MM.1S (cell line): ENCODE measurements around the gene PDGFD.

Experiments
- DNase-seq: peaks from one replicate; pipeline ENCODE4 v3.0.0-alpha.2; 2015
- H2AFZ ChIP-seq: fragments of 300-600 bp; sonication (generic); 2 replicates; pipeline ENCODE4 v1.6.0; 2016; ENCODE audit warnings: antibody characterized with exemption, low read length
- H3F3A ChIP-seq: fragments of 300-600 bp; sonication (generic); 2 replicates; pipeline ENCODE4 v1.6.1; 2016; ENCODE audit warnings: mild to moderate bottlenecking, antibody characterized with exemption, low read length, moderate library complexity, mixed read lengths; ENCODE audit not compliant: insufficient read depth
- H3K27ac ChIP-seq: fragments of 300-600 bp; sonication (generic); 2 replicates; pipeline ENCODE4 v1.5.1; 2016; ENCODE audit warnings: mild to moderate bottlenecking, low read length
- H3K27me3 ChIP-seq: fragments of 300-600 bp; sonication (generic); replicated peaks from 2 replicates; pipeline ENCODE4 v1.6.0; 2016; ENCODE audit warnings: low read length; ENCODE audit not compliant: insufficient read depth
- H3K36me3 ChIP-seq: fragments of 300-600 bp; sonication (generic); replicated peaks from 2 replicates; pipeline ENCODE4 v1.6.1; 2016; ENCODE audit warnings: mild to moderate bottlenecking, low read length, mixed read lengths; ENCODE audit not compliant: insufficient read depth
- H3K4me1 ChIP-seq: fragments of 300-600 bp; sonication (generic); 2 replicates; pipeline ENCODE4 v1.6.1; 2016; ENCODE audit warnings: low read length, mixed read lengths
- H3K4me2 ChIP-seq: fragments of 300-600 bp; sonication (generic); 2 replicates; pipeline ENCODE4 v1.6.0; 2016; ENCODE audit warnings: low read depth, low read length
- H3K4me3 ChIP-seq: fragments of 300-600 bp; sonication (generic); 2 replicates; pipeline ENCODE4 v1.5.1; 2016; ENCODE audit warnings: low read length, mixed read lengths
- H3K79me2 ChIP-seq: fragments of 300-600 bp; sonication (generic); 2 replicates; pipeline ENCODE4 v1.6.1; 2016; ENCODE audit warnings: mixed run types, low read length, mixed read lengths
- H3K9ac ChIP-seq: fragments of 300-600 bp; sonication (generic); 2 replicates; pipeline ENCODE4 v1.6.1; 2016; ENCODE audit warnings: low read length, mixed read lengths
- H3K9me2 ChIP-seq: fragments of 300-600 bp; sonication (generic); replicated peaks from 2 replicates; pipeline ENCODE4 v1.6.1; 2016; ENCODE audit warnings: mild to moderate bottlenecking, low read length, mixed read lengths; ENCODE audit not compliant: insufficient read depth
- H3K9me3 ChIP-seq: fragments of 300-600 bp; sonication (generic); replicated peaks from 2 replicates; pipeline ENCODE4 v1.6.1; 2016; ENCODE audit warnings: mild to moderate bottlenecking, low read length, mixed read lengths; ENCODE audit not compliant: insufficient read depth
- H4K20me1 ChIP-seq: fragments of 300-600 bp; sonication (generic); 2 replicates; pipeline ENCODE4 v1.6.1; 2016; ENCODE audit warnings: mild to moderate bottlenecking, low read length, moderate library complexity, mixed read lengths; ENCODE audit not compliant: insufficient read depth
- EZH2 ChIP-seq: fragments of 300-600 bp; sonication (generic); optimal IDR thresholded peaks from 2 replicates; pipeline ENCODE3; 2017; ENCODE audit warnings: low read depth, mild to moderate bottlenecking, antibody characterized with exemption, low read length, mixed read lengths
- EZH2phosphoT487 ChIP-seq: fragments of 300-600 bp; sonication (generic); IDR thresholded peaks from 2 replicates; pipeline ENCODE4 v1.6.1; 2018; ENCODE audit warnings: antibody characterized with exemption, low read length
- TF ChIP-seq, protein P1 (sequence below): fragments of 300-600 bp; sonication (generic); IDR thresholded peaks from 2 replicates; pipeline ENCODE4 v1.5.1; 2016; ENCODE audit warnings: antibody characterized with exemption, low read length, mixed read lengths

The PDGFD gene

DNA sequence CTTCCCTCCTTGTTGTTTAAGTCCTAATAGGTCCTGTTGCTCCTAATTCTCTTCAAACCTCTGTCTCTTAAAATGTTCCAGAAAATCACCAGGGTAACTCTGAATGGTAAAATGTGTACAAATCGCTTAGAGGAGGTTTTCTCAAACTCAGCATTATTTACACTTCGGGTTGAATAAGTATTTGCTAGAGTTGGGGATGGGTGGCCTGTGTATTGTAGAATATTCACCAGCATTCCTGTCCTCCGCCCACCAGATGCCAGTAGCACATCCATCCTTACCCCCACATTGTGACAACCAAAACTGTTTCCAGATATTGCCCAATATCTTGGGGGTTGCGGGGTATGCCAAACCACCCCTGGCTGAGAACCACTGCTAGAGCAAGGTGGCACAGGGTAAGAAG is 191.9 kb downstream of the PDGFD start:
- H3K4me2 ChIP-seq: no peak overlapping the region
- no peak overlapping the region for H3K4me3 ChIP-seq
- H3K4me1 ChIP-seq: no peaks in the 10 kb centered on the region
- TF ChIP-seq EZH2: no peak
- TF ChIP-seq, protein P1, sequence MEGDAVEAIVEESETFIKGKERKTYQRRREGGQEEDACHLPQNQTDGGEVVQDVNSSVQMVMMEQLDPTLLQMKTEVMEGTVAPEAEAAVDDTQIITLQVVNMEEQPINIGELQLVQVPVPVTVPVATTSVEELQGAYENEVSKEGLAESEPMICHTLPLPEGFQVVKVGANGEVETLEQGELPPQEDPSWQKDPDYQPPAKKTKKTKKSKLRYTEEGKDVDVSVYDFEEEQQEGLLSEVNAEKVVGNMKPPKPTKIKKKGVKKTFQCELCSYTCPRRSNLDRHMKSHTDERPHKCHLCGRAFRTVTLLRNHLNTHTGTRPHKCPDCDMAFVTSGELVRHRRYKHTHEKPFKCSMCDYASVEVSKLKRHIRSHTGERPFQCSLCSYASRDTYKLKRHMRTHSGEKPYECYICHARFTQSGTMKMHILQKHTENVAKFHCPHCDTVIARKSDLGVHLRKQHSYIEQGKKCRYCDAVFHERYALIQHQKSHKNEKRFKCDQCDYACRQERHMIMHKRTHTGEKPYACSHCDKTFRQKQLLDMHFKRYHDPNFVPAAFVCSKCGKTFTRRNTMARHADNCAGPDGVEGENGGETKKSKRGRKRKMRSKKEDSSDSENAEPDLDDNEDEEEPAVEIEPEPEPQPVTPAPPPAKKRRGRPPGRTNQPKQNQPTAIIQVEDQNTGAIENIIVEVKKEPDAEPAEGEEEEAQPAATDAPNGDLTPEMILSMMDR: no peak
- no peak for TF ChIP-seq EZH2phosphoT487
- H3K27ac ChIP-seq: no peak overlapping the region
- no peaks in the 10 kb centered on the region for H3K9me2 ChIP-seq
- H3K9me3 ChIP-seq: no peaks in the 10 kb centered on the region
- H3K36me3 ChIP-seq: no peaks in the 10 kb centered on the region
- H3K9ac ChIP-seq: no peak overlapping the region
- H3F3A ChIP-seq: no peaks in the 10 kb centered on the region
- no peak for DNase-seq
- no peaks in the 10 kb centered on the region for H4K20me1 ChIP-seq
- no peaks in the 10 kb centered on the region for H3K79me2 ChIP-seq
- no peaks in the 10 kb centered on the region for H3K27me3 ChIP-seq
- no peak overlapping the region for H2AFZ ChIP-seq

DNA sequence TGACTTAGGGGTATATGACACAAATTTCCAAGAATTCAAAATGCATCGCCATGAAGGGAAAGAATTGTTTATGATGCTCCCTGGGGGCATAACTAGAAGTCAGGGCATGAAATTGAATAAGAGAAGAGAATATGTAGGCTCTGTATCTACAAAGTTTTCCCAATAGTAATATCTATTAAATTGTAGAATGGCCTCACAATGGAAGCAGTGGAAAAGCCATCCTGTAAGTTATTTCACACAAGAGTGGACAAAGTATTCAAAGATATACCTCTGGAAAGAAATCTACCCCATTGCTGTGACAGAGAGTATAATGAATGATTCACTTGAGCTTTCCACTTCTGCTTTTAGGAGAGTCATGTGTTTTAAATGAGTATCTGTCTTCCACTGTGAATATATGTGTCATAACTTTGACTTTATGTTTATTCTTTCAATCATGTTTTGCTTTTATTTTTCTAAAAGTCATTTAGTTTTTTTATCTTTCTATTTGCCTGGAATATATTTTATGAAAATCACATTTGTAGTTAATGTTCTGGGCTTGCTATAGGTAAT is 193.2 kb downstream of the PDGFD start:
- Histone ChIP-seq H3K36me3 (no peaks in the 10 kb centered on the region), H3K27ac (no peak overlapping the region), H3K4me3 (no peak overlapping the region), H3K9me3 (no peaks in the 10 kb centered on the region), H3K27me3 (no peaks in the 10 kb centered on the region), H3K9me2 (no peaks in the 10 kb centered on the region), H2AFZ (no peak overlapping the region), H3K79me2 (no peaks in the 10 kb centered on the region), H3K4me2 (no peak overlapping the region), H3F3A (no peaks in the 10 kb centered on the region), H4K20me1 (no peaks in the 10 kb centered on the region), H3K9ac (no peak overlapping the region), H3K4me1 (no peaks in the 10 kb centered on the region)
- no peak for DNase-seq
- TF ChIP-seq EZH2phosphoT487 (no peak), EZH2 (no peak)
- TF ChIP-seq, protein P1: no peak

DNA sequence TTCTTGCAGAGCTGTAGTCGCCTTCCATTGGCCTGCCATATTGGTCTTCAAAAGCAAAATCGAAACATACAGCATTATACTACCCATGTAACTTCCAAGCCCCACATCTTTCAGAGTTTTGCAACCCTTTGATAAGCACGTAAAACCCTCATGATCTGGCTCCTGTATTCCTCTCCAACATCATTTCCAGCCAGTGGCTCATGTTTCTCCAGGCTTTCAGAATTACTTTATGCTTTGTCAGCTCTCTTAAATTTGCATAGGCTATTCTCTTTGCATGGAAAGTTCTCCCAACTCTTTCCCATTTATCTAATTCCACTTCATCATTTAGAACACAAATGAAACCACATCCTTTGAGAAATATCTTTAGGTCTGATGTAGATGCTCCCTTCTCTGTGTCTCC is 195.3 kb downstream of the PDGFD start:
- Histone ChIP-seq H3K36me3 (no peaks in the 10 kb centered on the region), H3K9ac (no peak overlapping the region), H3K27me3 (no peaks in the 10 kb centered on the region), H3K4me2 (no peak overlapping the region), H3K79me2 (no peaks in the 10 kb centered on the region), H3K4me3 (no peak overlapping the region), H3F3A (no peaks in the 10 kb centered on the region), H3K4me1 (no peaks in the 10 kb centered on the region), H2AFZ (no peak overlapping the region), H3K27ac (no peak overlapping the region), H4K20me1 (no peaks in the 10 kb centered on the region), H3K9me3 (no peaks in the 10 kb centered on the region), H3K9me2 (no peaks in the 10 kb centered on the region)
- TF ChIP-seq, protein P1: no peak
- TF ChIP-seq EZH2: no peak
- TF ChIP-seq EZH2phosphoT487: no peak
- no peak for DNase-seq
